ENCODE results near the gene MUC3A. TPM values are rescaled to one million over a fixed set of nuclear protein-coding genes. Genes with fewer than 3 reads are reported as not detected.
"Not testable (repeated sequence)": the region's sequence is repeated elsewhere in the genome, so short reads cannot be mapped to it uniquely, and the experiment has no call there.

The MUC3A gene
- total RNA-seq, 2 donors from 2014 or later: 28.8 to 46.0 TPM

GRCh38 chr7:100991631-100992030, 42.3 kb downstream of the MUC3A start:
- H3K4me3 ChIP-seq: no peak overlapping the region
- H3K9me3 ChIP-seq: no peaks in the 10 kb centered on the region
- H3K27ac ChIP-seq: no peak overlapping the region
- TF ChIP-seq CTCF (IDR thresholded peaks at IDR 0.05): no peak
- TF ChIP-seq POLR2A (IDR thresholded peaks at IDR 0.05): no peak
- TF ChIP-seq POLR2AphosphoS5 (IDR thresholded peaks at IDR 0.05): no peak
- no peaks in the 10 kb centered on the region for H3K27me3 ChIP-seq (replicated peaks; ENCODE audit: insufficient read depth)
- 93% methylated on average over 9 of the region's 9 CpGs for WGBS
- intact Hi-C loops (cut with DNase I): no loop called here
- DNase-seq (ENCODE audit: low spot score): no peak
- no peaks in the 10 kb centered on the region for H3K4me1 ChIP-seq (replicated peaks)
- no peaks in the 10 kb centered on the region for H3K36me3 ChIP-seq

GRCh38 chr7:100992280-100992679, 42.9 kb downstream of the MUC3A start:
- H3K4me3 ChIP-seq; H3K27ac ChIP-seq; H3K36me3 ChIP-seq; H3K9me3 ChIP-seq; H3K27me3 ChIP-seq (replicated peaks; ENCODE audit: insufficient read depth); DNase-seq (ENCODE audit: low spot score); H3K4me1 ChIP-seq (replicated peaks); intact Hi-C loops (cut with DNase I): not testable (repeated sequence)
- WGBS: 88% methylated on average over 12 of the region's 12 CpGs

- H3K27me3 ChIP-seq (replicated peaks; ENCODE audit: insufficient read depth); H3K9me3 ChIP-seq; H3K27ac ChIP-seq; intact Hi-C loops (cut with DNase I); DNase-seq (ENCODE audit: low spot score); H3K4me1 ChIP-seq (replicated peaks); H3K4me3 ChIP-seq; H3K36me3 ChIP-seq: not testable (repeated sequence)
- WGBS: no CpG with 5 or more reads among the region's 9 CpGs
These were observed 45.3 kb downstream of the MUC3A start for GRCh38 chr7:100994671-100995070.

- H3K9me3 ChIP-seq; H3K4me3 ChIP-seq; H3K36me3 ChIP-seq; H3K27me3 ChIP-seq (replicated peaks; ENCODE audit: insufficient read depth); intact Hi-C loops (cut with DNase I); H3K27ac ChIP-seq; DNase-seq (ENCODE audit: low spot score); H3K4me1 ChIP-seq (replicated peaks): not testable (repeated sequence)
- WGBS: 92% methylated on average over 6 of the region's 10 CpGs
These were observed 49.2 kb downstream of the MUC3A start for GRCh38 chr7:100998530-100998929.

- H3K4me3 ChIP-seq; H3K27ac ChIP-seq; H3K27me3 ChIP-seq (replicated peaks; ENCODE audit: insufficient read depth); H3K36me3 ChIP-seq; H3K9me3 ChIP-seq; intact Hi-C loops (cut with DNase I); H3K4me1 ChIP-seq (replicated peaks); DNase-seq (ENCODE audit: low spot score): not testable (repeated sequence)
- no CpG with 5 or more reads among the region's 9 CpGs for WGBS
These were observed 50.0 kb downstream of the MUC3A start for GRCh38 chr7:100999334-100999733.

GRCh38 chr7:101000025-101000424, 50.7 kb downstream of the MUC3A start:
- H3K27ac ChIP-seq; H3K9me3 ChIP-seq; H3K4me3 ChIP-seq; DNase-seq (ENCODE audit: low spot score); intact Hi-C loops (cut with DNase I); H3K27me3 ChIP-seq (replicated peaks; ENCODE audit: insufficient read depth); H3K36me3 ChIP-seq; H3K4me1 ChIP-seq (replicated peaks): not testable (repeated sequence)
- 92% methylated on average over 10 of the region's 10 CpGs for WGBS

- H3K9me3 ChIP-seq; intact Hi-C loops (cut with DNase I); H3K4me3 ChIP-seq; H3K4me1 ChIP-seq (replicated peaks); H3K27me3 ChIP-seq (replicated peaks; ENCODE audit: insufficient read depth); H3K27ac ChIP-seq; DNase-seq (ENCODE audit: low spot score); H3K36me3 ChIP-seq: not testable (repeated sequence)
- WGBS: no CpG with 5 or more reads among the region's 8 CpGs
These were observed 53.0 kb downstream of the MUC3A start for GRCh38 chr7:101002333-101002732.

GRCh38 chr7:101007361-101007760, 58.0 kb downstream of the MUC3A start:
- not testable (repeated sequence) for DNase-seq (ENCODE audit: low spot score)

GRCh38 chr7:101009629-101010028, 60.3 kb downstream of the MUC3A start:
- no peak for DNase-seq (ENCODE audit: low spot score)
- intact Hi-C loops (cut with DNase I): no loop called here
- H3K36me3 ChIP-seq: no peaks in the 10 kb centered on the region
- no peak overlapping the region for H3K4me3 ChIP-seq
- no peaks in the 10 kb centered on the region for H3K27me3 ChIP-seq (replicated peaks; ENCODE audit: insufficient read depth)
- H3K27ac ChIP-seq: no peak overlapping the region
- no peaks in the 10 kb centered on the region for H3K9me3 ChIP-seq
- 88% methylated on average over 5 of the region's 5 CpGs for WGBS
- TF ChIP-seq POLR2AphosphoS5 (IDR thresholded peaks at IDR 0.05): no peak
- no peak for TF ChIP-seq CTCF (IDR thresholded peaks at IDR 0.05)
- TF ChIP-seq POLR2A (IDR thresholded peaks at IDR 0.05): no peak
- no peaks in the 10 kb centered on the region for H3K4me1 ChIP-seq (replicated peaks)

More at GRCh38 chr7:101007361-101007760, 58.0 kb downstream of the MUC3A start:
- H3K27ac ChIP-seq; H3K4me3 ChIP-seq; H3K4me1 ChIP-seq (replicated peaks); H3K9me3 ChIP-seq; intact Hi-C loops (cut with DNase I); H3K36me3 ChIP-seq; H3K27me3 ChIP-seq (replicated peaks; ENCODE audit: insufficient read depth): not testable (repeated sequence)
- 58% methylated on average over 2 of the region's 2 CpGs for WGBS

Measured in prostate gland (tissue), 2 donors.